ENCODE measurements around the gene C15orf40.
"Not testable (repeated sequence)": the region's sequence is repeated elsewhere in the genome, so short reads cannot be mapped to it uniquely, and the experiment has no call there.

Gene C15orf40

DNA sequence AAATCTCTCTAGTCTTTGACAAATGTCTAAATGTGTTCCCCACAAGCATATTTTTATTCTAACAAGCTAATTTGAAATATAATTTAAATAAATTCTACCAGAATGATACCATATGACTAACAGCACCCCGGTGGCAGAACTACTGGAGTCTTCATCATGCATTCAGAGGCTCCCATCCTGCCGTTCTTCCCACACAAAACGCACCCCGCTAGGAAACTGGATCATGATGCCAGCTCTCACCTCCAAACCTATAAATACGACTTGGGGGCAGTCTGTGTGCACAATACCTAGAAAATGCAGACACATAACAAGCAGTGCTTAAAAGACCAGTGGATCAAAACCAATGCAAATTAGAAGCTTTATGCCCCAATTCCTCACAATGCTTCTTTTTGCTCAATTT, 67.4 kb downstream of the C15orf40 start:
- CTCF ChIA-PET: no interaction called here
- H3K27ac ChIP-seq: no peak overlapping the region
- DNase-seq (ENCODE audit: low spot score): no peak
- TF ChIP-seq, protein P1, sequence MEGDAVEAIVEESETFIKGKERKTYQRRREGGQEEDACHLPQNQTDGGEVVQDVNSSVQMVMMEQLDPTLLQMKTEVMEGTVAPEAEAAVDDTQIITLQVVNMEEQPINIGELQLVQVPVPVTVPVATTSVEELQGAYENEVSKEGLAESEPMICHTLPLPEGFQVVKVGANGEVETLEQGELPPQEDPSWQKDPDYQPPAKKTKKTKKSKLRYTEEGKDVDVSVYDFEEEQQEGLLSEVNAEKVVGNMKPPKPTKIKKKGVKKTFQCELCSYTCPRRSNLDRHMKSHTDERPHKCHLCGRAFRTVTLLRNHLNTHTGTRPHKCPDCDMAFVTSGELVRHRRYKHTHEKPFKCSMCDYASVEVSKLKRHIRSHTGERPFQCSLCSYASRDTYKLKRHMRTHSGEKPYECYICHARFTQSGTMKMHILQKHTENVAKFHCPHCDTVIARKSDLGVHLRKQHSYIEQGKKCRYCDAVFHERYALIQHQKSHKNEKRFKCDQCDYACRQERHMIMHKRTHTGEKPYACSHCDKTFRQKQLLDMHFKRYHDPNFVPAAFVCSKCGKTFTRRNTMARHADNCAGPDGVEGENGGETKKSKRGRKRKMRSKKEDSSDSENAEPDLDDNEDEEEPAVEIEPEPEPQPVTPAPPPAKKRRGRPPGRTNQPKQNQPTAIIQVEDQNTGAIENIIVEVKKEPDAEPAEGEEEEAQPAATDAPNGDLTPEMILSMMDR (conservative IDR thresholded peaks at IDR 0.05; ENCODE audit: low read depth): no peak
- POLR2A ChIA-PET (ENCODE audit: low non-redundant PET): interaction anchor here (0.6 kb wide), 1 partner anchor 45 kb away, joined by 3 read pairs; no protein-coding TSS in a partner anchor

DNA sequence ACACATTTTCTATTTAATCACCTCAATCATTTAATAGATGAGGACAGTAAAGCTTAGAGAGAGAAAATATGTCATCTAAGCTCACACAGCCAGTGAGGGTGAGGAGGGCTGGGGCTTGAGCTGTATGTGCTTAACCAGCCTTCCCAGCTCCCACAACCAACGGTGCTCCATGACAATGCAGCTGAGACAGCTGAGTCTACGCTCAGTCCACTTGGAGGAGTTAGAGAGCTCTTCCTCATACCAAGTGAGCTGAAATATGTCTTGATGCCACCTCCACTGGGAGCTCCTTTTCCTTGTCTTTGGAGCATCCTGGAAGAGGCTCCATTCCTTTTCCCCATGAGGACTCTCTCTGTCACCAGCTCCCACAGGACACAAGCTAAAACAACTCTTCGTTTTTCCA, 68.3 kb downstream of the C15orf40 start:
- ChIA-PET CTCF (interaction anchor here (0.7 to 0.8 kb wide), 4 partner anchors 8 to 43 kb away, joined by 3 to 4 read pairs (median 3); partner anchors contain the start of gene RAMAC), POLR2A (ENCODE audit: low non-redundant PET) (interaction anchor here (0.5 kb wide), 1 partner anchor 176 kb away, joined by 4 read pairs; no protein-coding TSS in a partner anchor)
- DNase-seq (ENCODE audit: low spot score): no peak
- peak overlapping the region; percentile 36 for H3K27ac ChIP-seq
- TF ChIP-seq, protein P1 (conservative IDR thresholded peaks at IDR 0.05; ENCODE audit: low read depth): no peak

DNA sequence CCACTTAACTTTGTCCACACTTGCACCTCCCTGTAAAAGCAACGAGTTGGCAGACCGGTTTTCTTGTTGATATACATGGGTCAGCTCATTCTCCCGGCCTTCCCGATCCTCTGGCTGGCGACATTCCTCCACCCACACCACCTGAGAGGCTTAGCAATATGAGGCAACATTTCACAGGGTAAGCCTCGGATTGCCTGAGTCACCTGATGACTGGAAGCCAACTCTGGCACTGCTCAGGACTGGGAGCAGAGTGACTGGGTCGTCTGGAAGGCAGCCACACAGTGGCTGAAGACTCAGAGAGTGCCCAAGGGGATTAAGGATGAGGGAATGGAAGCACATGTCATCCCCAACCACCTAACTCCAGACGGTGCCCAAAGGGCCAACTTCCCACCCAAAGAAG, 68.7 kb downstream of the C15orf40 start:
- H3K27ac ChIP-seq: peak overlapping the region; percentile 36
- peak; percentile 97 for DNase-seq (ENCODE audit: low spot score)
- TF ChIP-seq, protein P1 (conservative IDR thresholded peaks at IDR 0.05; ENCODE audit: low read depth): no peak
- ChIA-PET POLR2A (ENCODE audit: low non-redundant PET) (no interaction called here), CTCF (interaction anchor here (0.7 kb wide), 2 partner anchors 9 to 44 kb away, joined by 3 read pairs; partner anchors contain the start of gene RAMAC)

DNA sequence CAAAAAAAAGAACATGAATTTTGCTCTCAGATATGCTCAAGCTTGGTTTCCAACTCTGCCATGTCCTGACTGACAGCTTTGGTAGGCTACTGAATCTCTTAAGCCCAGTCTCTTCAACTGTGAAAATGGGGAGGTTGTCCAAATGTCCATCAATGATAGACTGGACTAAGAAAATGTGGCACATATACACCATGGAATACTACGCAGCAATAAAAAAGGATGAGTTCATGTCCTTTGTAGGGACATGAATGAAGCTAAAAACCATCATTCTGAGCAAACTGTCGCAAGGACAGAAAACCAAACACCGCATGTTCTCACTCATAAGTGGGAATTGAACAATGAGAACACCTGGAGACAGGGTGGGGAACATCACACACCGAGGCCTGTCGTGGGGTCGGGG, 71.8 kb downstream of the C15orf40 start:
- DNase-seq (ENCODE audit: low spot score); POLR2A ChIA-PET (ENCODE audit: low non-redundant PET); H3K27ac ChIP-seq: not testable (repeated sequence)
- CTCF ChIA-PET: interaction anchor here (0.6 kb wide), 1 partner anchor 1866 kb away, joined by 3 read pairs; no protein-coding TSS in a partner anchor

Measured in RWPE1 (cell line).